Immature natural killer cell (primary cell): ENCODE data around the gene PLXND1. TPM values are rescaled to one million over a fixed set of nuclear protein-coding genes. Genes with fewer than 3 reads are reported as not detected.

Experiments
- DNase-seq, 3 donors: peaks; one replicate each; pipeline ENCODE4 v3.0.0; 2022; ENCODE audit warnings: mixed read lengths in 1 of 3
- H3K27ac Mint-ChIP-seq, 6 donors: one replicate each; pipeline ENCODE4 v1.8.0; 2020; ENCODE audit warnings: mixed read lengths in 6 of 6, mild to moderate bottlenecking in 5 of 6, inconsistent platforms in 4 of 6, moderate library complexity in 3 of 6
- H3K27me3 Mint-ChIP-seq, 3 donors: one replicate each; pipeline ENCODE4 v1.8.0; 2020 to 2021; ENCODE audit warnings: low read depth in 3 of 3, mild to moderate bottlenecking in 3 of 3, mixed read lengths in 3 of 3, moderate library complexity in 3 of 3, inconsistent platforms in 1 of 3
- H3K36me3 Mint-ChIP-seq, 3 donors: one replicate each; pipeline ENCODE4 v1.8.0; 2020; ENCODE audit warnings: mixed read lengths in 3 of 3, inconsistent platforms in 2 of 3, mild to moderate bottlenecking in 2 of 3
- H3K4me1 Mint-ChIP-seq, 2 donors: one replicate each; pipeline ENCODE4 v1.8.0; 2020; ENCODE audit warnings: inconsistent platforms in 2 of 2, mild to moderate bottlenecking in 2 of 2, mixed read lengths in 2 of 2, moderate library complexity in 1 of 2
- H3K4me3 Mint-ChIP-seq, 5 donors: one replicate each; pipeline ENCODE4 v1.8.0; 2020; ENCODE audit warnings: mild to moderate bottlenecking in 5 of 5, mixed read lengths in 5 of 5, inconsistent platforms in 3 of 5, moderate library complexity in 3 of 5
- H3K9me3 Mint-ChIP-seq, 6 donors: one replicate each; pipeline ENCODE4 v1.8.0; 2020; ENCODE audit warnings: mild to moderate bottlenecking in 6 of 6, mixed read lengths in 6 of 6, inconsistent platforms in 4 of 6, moderate library complexity in 3 of 6
- polyA plus RNA-seq, 3 donors: library from polyadenylated mRNA; unstranded; fragments of 300-500 nt; fragmentation: Illumina TruSeq; gene quantifications; one replicate each; pipeline ENCODE4 v1.2.3, GENCODE V29; 2021

The PLXND1 gene
- polyA plus RNA-seq, 3 donors from 2014 or later = 3.1 to 30.2 (median 6.1) TPM

DNA sequence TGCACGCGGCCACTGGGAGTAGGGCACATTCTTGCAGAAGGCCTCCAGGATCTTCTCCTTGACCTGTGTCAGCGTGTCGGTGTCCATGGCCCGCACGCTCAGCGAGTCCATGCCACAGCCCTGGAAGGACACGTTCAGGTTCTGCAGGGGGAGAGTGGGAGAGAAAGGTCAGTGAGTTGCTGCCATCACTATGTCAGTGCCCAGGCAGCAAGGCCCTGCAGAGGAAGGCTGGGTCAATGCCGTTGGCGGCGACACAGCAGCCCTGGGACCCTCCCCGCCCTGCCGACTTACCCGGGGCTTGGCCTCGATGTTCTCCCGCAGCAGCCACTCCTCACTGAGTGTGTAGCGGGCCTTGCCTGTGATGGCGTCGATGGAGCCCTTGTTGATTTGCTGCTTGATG is 43.7 kb downstream of the PLXND1 start:
- H3K9me3 Mint-ChIP-seq = no peaks in the 10 kb centered on the region
- DNase-seq = no peak
- peaks cover 5 to 16% (median 11%) of the 10 kb centered on the region in 3 donors for H3K27me3 Mint-ChIP-seq
- no peak overlapping the region for H3K4me3 Mint-ChIP-seq
- peaks cover 44 to 45% of the 10 kb centered on the region in 2 donors for H3K4me1 Mint-ChIP-seq
- H3K36me3 Mint-ChIP-seq = peaks cover 5 to 16% (median 10%) of the 10 kb centered on the region in 3 donors
- peak overlapping the region in 2 of 6 donors; percentile 27 to 31 for H3K27ac Mint-ChIP-seq

DNA sequence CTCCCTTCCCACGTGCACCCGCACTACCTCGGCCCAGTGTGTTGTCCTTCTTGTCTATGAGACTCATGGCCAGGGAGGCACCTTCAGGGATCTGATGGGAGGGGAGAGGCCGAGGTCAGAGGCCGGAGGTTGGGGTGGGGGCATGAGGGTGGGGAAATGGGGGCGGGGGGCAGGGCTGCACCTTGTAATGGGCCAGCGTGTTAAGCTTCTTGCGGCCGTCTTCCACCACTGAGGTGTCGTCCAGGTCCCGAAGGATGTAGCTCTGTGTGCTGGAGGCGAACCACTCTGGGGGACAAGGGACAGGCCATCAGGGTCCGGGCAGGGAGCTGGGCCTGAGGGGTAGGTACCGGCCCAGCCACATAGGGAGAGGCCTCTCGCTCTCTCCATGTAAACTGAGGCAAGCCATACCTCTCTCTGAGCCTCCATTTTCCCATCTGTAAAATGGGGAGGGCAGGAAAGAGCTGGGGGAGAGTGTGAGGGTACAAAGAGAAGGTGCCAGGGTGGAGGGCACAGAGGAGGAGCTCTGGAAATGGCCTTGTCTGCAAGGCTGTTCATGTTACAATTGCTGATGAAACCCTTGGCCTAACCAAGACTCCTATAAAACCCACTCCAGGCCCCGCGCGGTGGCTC is 44.7 kb downstream of the PLXND1 start:
- peak overlapping the region in 1 of 6 donors; percentile 70 for H3K27ac Mint-ChIP-seq
- H3K27me3 Mint-ChIP-seq = peaks cover 8 to 10% (median 10%) of the 10 kb centered on the region in 3 donors
- no peak for DNase-seq
- no peak overlapping the region for H3K4me3 Mint-ChIP-seq
- H3K36me3 Mint-ChIP-seq = peaks cover 5 to 16% (median 12%) of the 10 kb centered on the region in 3 donors
- peaks cover 44% of the 10 kb centered on the region in 2 donors for H3K4me1 Mint-ChIP-seq
- no peaks in the 10 kb centered on the region for H3K9me3 Mint-ChIP-seq

- H3K27me3 Mint-ChIP-seq = peaks cover 9 to 10% (median 10%) of the 10 kb centered on the region in 3 donors
- peaks cover 37 to 38% of the 10 kb centered on the region in 2 donors for H3K4me1 Mint-ChIP-seq
- peak overlapping the region in 1 of 5 donors; percentile 40 for H3K4me3 Mint-ChIP-seq
- no peaks in the 10 kb centered on the region for H3K9me3 Mint-ChIP-seq
- DNase-seq = no peak
- peak overlapping the region; percentile 0 to 95 (median 88) for H3K27ac Mint-ChIP-seq
- H3K36me3 Mint-ChIP-seq = peaks cover 5 to 14% (median 12%) of the 10 kb centered on the region in 3 donors
Measured at GRCh38 chr3:129560911-129561594, 45.4 kb downstream of the PLXND1 start.

DNA sequence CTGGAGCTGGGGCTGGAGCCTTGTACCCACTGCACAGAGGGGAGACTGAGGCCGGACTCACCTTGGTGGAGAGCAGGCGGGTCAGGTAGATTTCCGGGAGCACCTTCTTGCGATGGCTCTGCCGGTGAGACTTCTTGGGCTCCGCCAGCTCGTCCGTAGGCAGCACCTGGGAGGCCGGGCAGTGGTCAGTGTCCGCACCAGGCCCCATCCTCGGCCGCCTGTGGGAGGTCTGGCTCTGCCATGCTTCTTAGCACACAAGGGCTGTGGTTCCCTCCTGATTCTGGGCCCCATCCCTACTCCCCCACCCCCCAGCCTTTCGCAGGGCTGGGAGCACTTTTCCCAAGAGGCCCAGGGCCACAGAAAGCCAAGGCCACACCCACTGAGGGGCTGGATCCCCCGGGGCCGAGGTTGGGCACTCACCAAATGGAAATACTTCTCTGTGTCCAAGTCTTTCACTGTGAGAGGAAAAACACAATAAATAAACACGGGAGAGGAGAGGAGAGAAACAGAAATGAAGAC is 46.1 kb downstream of the PLXND1 start:
- peaks cover 7 to 13% (median 10%) of the 10 kb centered on the region in 3 donors for H3K27me3 Mint-ChIP-seq
- H3K4me1 Mint-ChIP-seq = peaks cover 34 to 35% of the 10 kb centered on the region in 2 donors
- H3K9me3 Mint-ChIP-seq = no peaks in the 10 kb centered on the region
- no peak overlapping the region for H3K4me3 Mint-ChIP-seq
- H3K27ac Mint-ChIP-seq = peak overlapping the region; percentile 0 to 95 (median 88)
- peaks cover 5 to 14% (median 12%) of the 10 kb centered on the region in 3 donors for H3K36me3 Mint-ChIP-seq
- no peak for DNase-seq

GRCh38 chr3:129559565-129560079 is 46.9 kb downstream of the PLXND1 start:
- peak overlapping the region in 5 of 6 donors; percentile 7 to 94 (median 84) for H3K27ac Mint-ChIP-seq
- H3K4me3 Mint-ChIP-seq = no peak overlapping the region
- H3K36me3 Mint-ChIP-seq = peaks cover 5 to 14% (median 13%) of the 10 kb centered on the region in 3 donors
- DNase-seq = no peak
- H3K9me3 Mint-ChIP-seq = no peaks in the 10 kb centered on the region
- peaks cover 38% of the 10 kb centered on the region in 2 donors for H3K4me1 Mint-ChIP-seq
- H3K27me3 Mint-ChIP-seq = peaks cover 7 to 12% (median 10%) of the 10 kb centered on the region in 3 donors

GRCh38 chr3:129558772-129559564 is 47.5 kb downstream of the PLXND1 start:
- Mint-ChIP-seq H3K36me3 (peaks cover 5 to 19% (median 14%) of the 10 kb centered on the region in 3 donors), H3K27ac (peak overlapping the region; percentile 84 to 94 (median 92)), H3K4me1 (peaks cover 45% of the 10 kb centered on the region in 2 donors), H3K4me3 (peak overlapping the region; percentile 52 to 73 (median 65)), H3K9me3 (no peaks in the 10 kb centered on the region), H3K27me3 (peaks cover 7 to 16% (median 10%) of the 10 kb centered on the region in 3 donors)
- DNase-seq = no peak

- Mint-ChIP-seq H3K9me3 (no peaks in the 10 kb centered on the region), H3K27ac (peak overlapping the region; percentile 84 to 94 (median 92)), H3K27me3 (peaks cover 9 to 16% (median 11%) of the 10 kb centered on the region in 3 donors), H3K4me3 (peak overlapping the region; percentile 52 to 73 (median 65)), H3K4me1 (peaks cover 50 to 52% of the 10 kb centered on the region in 2 donors), H3K36me3 (peaks cover 5 to 21% (median 12%) of the 10 kb centered on the region in 3 donors)
- peak; percentile 75 to 76 (median 75) for DNase-seq
Measured at GRCh38 chr3:129558081-129558771, 48.2 kb downstream of the PLXND1 start.

DNA sequence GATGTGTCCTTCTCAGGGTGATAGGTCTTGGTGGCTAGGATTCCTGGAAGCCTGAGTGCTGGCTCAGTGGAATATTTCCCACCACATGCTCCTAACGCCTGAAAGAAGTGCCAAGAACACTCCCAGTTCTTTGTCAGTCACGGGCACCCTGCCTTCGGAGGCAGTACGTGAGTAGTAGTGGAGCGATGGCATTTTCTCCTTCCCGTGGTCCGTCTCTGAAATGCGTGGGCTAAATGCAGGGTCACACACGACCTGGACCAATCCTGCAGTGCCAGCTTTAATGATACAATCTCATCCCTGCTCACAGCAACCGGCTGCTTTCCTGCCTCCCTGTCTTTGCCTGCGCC is 49.0 kb downstream of the PLXND1 start:
- Mint-ChIP-seq H3K4me1 (peaks cover 55 to 56% of the 10 kb centered on the region in 2 donors), H3K36me3 (peaks cover 5 to 21% (median 10%) of the 10 kb centered on the region in 3 donors), H3K27me3 (peaks cover 6 to 16% (median 14%) of the 10 kb centered on the region in 3 donors), H3K4me3 (peak overlapping the region; percentile 52 to 73 (median 65)), H3K27ac (peak overlapping the region; percentile 84 to 94 (median 92)), H3K9me3 (no peaks in the 10 kb centered on the region)
- no peak for DNase-seq

DNA sequence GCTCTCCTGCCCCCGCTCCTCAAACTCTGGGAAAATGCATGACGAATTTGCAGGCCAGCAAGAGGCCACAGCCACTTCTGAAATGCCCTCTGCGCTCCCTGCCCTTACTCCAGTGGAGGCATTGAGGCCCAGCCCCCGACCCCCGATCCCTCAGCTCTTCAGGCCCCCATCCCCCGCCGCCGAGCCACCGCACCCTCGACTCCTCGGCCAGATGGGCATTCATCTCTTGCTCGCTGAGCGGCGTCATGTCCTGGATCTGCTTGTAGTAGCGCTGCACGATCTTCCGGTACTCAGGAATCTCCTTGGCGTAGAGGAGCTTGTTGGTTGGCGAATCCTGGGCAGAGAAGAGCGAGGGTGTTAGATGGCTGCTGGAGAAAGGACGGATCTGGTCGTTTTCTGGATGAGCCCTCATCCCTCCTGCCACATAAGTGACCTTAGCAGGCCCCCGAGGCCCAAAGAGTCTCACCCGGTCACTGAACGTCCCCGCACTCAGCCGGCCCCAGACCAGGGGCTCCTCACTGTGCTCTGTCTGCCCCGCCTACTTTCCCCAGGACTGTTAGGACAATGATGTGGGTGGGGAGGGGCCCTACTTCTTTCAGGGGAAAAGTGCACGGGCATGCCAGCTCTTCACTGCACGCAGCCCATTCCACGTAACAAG is 49.5 kb downstream of the PLXND1 start:
- Mint-ChIP-seq H3K36me3 (peaks cover 5 to 21% (median 10%) of the 10 kb centered on the region in 3 donors), H3K9me3 (no peaks in the 10 kb centered on the region), H3K27me3 (peaks cover 6 to 18% (median 14%) of the 10 kb centered on the region in 3 donors), H3K4me3 (no peak overlapping the region), H3K27ac (peak overlapping the region in 1 of 6 donors; percentile 40), H3K4me1 (peaks cover 56 to 58% of the 10 kb centered on the region in 2 donors)
- no peak for DNase-seq

GRCh38 chr3:129556358-129556695 is 50.1 kb downstream of the PLXND1 start:
- Mint-ChIP-seq H3K27ac (no peak overlapping the region), H3K4me1 (peaks cover 55 to 58% of the 10 kb centered on the region in 2 donors)

DNA sequence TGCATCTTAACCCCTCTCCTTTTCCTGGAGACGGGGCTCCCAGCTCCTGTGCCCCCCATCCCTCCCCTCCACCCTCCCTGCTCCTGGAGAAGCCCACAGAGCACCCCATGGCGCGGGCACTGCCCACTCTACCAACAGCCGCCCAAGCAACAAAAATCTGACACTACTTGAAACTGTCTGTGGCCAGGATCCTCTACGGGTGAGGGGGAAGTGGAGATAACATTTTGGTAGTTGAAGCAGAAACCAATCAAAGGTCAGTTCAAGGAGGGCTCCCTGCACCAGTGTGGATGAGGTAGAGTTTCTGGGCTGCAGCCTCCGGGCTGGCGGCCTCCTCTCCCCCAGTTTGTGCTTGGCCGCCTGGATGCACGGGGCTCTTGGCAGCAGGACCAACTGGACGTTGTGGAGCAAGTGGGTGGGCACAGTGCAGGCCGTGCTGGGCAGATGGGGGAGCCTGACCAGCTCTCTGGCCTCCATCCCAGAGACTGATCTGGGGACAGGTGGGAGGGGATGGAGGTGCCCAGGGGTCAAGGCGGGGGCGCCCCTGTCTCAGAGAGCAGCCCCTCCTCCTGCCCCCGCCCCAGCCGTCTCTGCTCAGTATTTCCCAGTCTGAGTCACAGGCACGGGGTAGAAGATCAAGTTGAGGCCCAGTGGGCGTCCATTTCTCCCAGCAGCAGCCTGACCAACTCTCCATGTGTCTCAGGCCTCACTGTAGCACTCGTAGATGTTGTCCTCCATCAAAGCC is 50.7 kb downstream of the PLXND1 start:
- DNase-seq = no peak
- no peaks in the 10 kb centered on the region for H3K9me3 Mint-ChIP-seq
- H3K4me3 Mint-ChIP-seq = no peak overlapping the region
- H3K27me3 Mint-ChIP-seq = peaks cover 6 to 18% (median 16%) of the 10 kb centered on the region in 3 donors
- H3K36me3 Mint-ChIP-seq = peaks cover 4 to 19% (median 8%) of the 10 kb centered on the region in 3 donors
- H3K27ac Mint-ChIP-seq = no peak overlapping the region
- H3K4me1 Mint-ChIP-seq = peaks cover 54 to 56% of the 10 kb centered on the region in 2 donors

More at GRCh38 chr3:129556358-129556695, 50.1 kb downstream of the PLXND1 start:
- Mint-ChIP-seq H3K27me3 (peaks cover 6 to 18% (median 15%) of the 10 kb centered on the region in 3 donors), H3K4me3 (peak overlapping the region in 1 of 5 donors; percentile 49), H3K9me3 (no peaks in the 10 kb centered on the region), H3K36me3 (peaks cover 5 to 21% (median 10%) of the 10 kb centered on the region in 3 donors)
- no peak for DNase-seq

- peaks cover 50 to 52% of the 10 kb centered on the region in 2 donors for H3K4me1 Mint-ChIP-seq
- H3K27me3 Mint-ChIP-seq = peaks cover 6 to 18% (median 18%) of the 10 kb centered on the region in 3 donors
- no peak for DNase-seq
- peaks cover 0 to 16% (median 6%) of the 10 kb centered on the region in 3 donors for H3K36me3 Mint-ChIP-seq
- H3K27ac Mint-ChIP-seq = peak overlapping the region in 1 of 6 donors; percentile 67
- no peak overlapping the region for H3K4me3 Mint-ChIP-seq
- H3K9me3 Mint-ChIP-seq = no peaks in the 10 kb centered on the region
Measured at GRCh38 chr3:129555153-129555550, 51.3 kb downstream of the PLXND1 start.
